ENCODE results near the gene MRTFB. TPM values are rescaled to one million over a fixed set of nuclear protein-coding genes. Genes with fewer than 3 reads are reported as not detected.
A peak's percentile ranks its signal among the peaks of the same experiment; 100 is the strongest.

MRTFB gene
- total RNA-seq, 1 donor from 2014 or later, result 83.1 TPM

DNA sequence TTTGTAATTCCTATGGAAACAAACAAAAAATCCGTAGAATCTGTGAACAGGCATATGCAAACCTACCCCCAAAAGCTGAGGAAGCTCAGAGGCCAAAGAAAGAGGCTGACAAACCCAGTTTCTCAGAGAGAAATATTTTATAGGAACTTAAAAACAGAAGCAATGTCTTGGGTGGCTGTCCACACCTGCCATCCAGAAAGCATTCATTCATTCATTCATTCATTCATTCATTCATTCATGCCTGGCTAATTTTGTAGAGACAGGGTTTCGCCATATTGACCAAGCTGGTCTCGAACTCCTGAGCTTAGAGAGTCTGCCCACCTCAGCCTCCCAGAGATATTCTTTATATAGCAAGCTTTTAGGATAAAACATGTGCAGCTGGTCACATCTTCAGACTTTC is 154.3 kb downstream of the MRTFB start:
- TF ChIP-seq, protein P1, sequence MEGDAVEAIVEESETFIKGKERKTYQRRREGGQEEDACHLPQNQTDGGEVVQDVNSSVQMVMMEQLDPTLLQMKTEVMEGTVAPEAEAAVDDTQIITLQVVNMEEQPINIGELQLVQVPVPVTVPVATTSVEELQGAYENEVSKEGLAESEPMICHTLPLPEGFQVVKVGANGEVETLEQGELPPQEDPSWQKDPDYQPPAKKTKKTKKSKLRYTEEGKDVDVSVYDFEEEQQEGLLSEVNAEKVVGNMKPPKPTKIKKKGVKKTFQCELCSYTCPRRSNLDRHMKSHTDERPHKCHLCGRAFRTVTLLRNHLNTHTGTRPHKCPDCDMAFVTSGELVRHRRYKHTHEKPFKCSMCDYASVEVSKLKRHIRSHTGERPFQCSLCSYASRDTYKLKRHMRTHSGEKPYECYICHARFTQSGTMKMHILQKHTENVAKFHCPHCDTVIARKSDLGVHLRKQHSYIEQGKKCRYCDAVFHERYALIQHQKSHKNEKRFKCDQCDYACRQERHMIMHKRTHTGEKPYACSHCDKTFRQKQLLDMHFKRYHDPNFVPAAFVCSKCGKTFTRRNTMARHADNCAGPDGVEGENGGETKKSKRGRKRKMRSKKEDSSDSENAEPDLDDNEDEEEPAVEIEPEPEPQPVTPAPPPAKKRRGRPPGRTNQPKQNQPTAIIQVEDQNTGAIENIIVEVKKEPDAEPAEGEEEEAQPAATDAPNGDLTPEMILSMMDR (IDR thresholded peaks at IDR 0.05; ENCODE audit: unreplicated experiment), result no peak
- H3K27me3 Mint-ChIP-seq, result no peaks in the 10 kb centered on the region
- H3K36me3 Mint-ChIP-seq (ENCODE audit: insufficient read depth), result peaks cover 55% of the 10 kb centered on the region

DNA sequence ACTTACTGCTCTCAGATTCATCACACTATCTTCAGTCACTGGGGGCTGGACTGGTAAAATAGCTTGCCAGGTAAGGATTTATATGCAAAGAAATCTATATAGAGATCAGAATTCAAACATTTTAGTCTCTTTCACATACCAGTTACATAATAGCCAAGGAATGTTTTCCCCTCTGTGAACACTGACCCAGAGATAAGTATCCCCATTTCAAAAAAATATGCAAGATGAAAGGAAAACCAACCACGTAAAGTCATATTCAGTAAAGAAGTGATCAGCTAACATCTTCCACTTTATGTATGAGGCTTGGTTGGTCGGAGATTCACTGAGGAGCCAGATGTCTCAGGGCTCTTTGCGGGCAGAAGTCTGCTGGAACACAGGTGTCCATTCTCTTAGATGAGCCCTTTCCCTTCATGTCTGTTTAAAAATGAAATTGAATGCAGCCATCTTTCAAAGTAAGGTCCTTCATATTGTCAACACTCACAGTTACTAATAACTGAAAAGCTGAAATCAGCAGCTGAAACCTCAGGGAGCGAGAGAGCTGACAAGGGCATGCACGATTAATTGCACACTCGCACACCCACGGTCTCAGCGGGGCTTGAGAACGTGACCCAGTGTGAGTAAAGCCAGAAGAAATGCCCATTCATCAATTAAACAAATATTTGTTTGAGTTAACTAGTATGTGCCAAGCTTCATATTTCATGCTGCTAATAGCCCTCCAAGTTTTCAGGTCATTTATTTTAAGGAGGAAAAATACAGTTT is 161.2 kb downstream of the MRTFB start:
- no peaks in the 10 kb centered on the region for H3K27me3 Mint-ChIP-seq
- peaks cover under 1% of the 10 kb centered on the region for H3K9me3 Mint-ChIP-seq (ENCODE audit: low read depth)

More for the DNA sequence above, 154.3 kb downstream of the MRTFB start:
- Mint-ChIP-seq H3K27ac (no peak overlapping the region), H3K9me3 (ENCODE audit: low read depth) (peaks cover 14% of the 10 kb centered on the region), H3K4me1 (ENCODE audit: low read depth) (peaks cover 1% of the 10 kb centered on the region), H3K4me3 (ENCODE audit: low read depth) (no peak overlapping the region)
- no peak for DNase-seq (ENCODE audit: low spot score, unreplicated experiment)

DNA sequence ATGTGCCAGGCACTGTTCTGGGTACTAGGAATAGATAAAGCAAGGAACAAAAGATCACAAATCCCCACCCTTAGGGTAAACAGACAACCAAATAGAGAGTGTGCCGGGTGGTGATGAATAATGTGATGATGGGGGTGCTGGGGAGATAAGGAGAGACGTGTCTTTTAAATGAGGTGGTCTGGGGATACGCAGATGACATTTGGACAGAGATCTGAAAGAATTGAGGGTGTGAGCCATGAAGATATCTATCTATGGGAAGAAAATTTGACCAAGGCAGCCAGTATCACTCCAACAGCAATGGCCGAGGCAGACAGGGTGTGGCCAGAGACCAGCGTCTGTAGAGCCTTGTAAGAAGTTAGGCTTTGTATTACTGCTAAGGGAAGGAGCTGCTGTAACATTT is 165.3 kb downstream of the MRTFB start:
- DNase-seq (ENCODE audit: low spot score, unreplicated experiment), result no peak
- TF ChIP-seq, protein P1 (IDR thresholded peaks at IDR 0.05; ENCODE audit: unreplicated experiment), result no peak
- H3K4me3 Mint-ChIP-seq (ENCODE audit: low read depth), result no peak overlapping the region
- H3K36me3 Mint-ChIP-seq (ENCODE audit: insufficient read depth), result peaks cover 23% of the 10 kb centered on the region
- peaks cover 13% of the 10 kb centered on the region for H3K4me1 Mint-ChIP-seq (ENCODE audit: low read depth)
- H3K27ac Mint-ChIP-seq, result no peak overlapping the region
- H3K9me3 Mint-ChIP-seq (ENCODE audit: low read depth), result no peaks in the 10 kb centered on the region
- no peaks in the 10 kb centered on the region for H3K27me3 Mint-ChIP-seq

More for the DNA sequence above, 161.2 kb downstream of the MRTFB start:
- DNase-seq (ENCODE audit: low spot score, unreplicated experiment), result peak; percentile 15
- TF ChIP-seq, protein P1 (IDR thresholded peaks at IDR 0.05; ENCODE audit: unreplicated experiment), result no peak
- H3K27ac Mint-ChIP-seq, result no peak overlapping the region
- peaks cover 26% of the 10 kb centered on the region for H3K36me3 Mint-ChIP-seq (ENCODE audit: insufficient read depth)
- peaks cover 3% of the 10 kb centered on the region for H3K4me1 Mint-ChIP-seq (ENCODE audit: low read depth)
- H3K4me3 Mint-ChIP-seq (ENCODE audit: low read depth), result no peak overlapping the region

DNA sequence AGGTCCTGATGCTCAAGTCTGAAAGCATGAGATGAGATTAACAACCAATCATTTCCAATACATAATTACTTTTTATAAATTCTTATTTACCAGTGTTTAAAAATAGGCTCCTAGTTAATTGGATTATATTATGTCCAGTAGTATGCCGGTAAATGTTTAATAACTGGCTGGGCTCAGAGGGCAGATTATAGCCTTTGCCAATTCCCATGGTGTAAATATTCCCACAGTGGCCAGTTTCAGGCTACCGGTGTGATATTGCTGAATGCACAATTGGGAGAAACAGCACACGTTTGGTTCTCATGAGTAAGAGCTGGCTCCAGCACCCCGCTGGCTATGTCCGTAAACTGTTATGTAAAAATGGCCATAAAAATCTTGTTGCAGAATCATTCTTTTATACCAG is 167.6 kb downstream of the MRTFB start:
- TF ChIP-seq, protein P1 (IDR thresholded peaks at IDR 0.05; ENCODE audit: unreplicated experiment), result no peak
- Mint-ChIP-seq H3K9me3 (ENCODE audit: low read depth) (no peaks in the 10 kb centered on the region), H3K36me3 (ENCODE audit: insufficient read depth) (peaks cover 28% of the 10 kb centered on the region), H3K27me3 (no peaks in the 10 kb centered on the region), H3K27ac (no peak overlapping the region), H3K4me1 (ENCODE audit: low read depth) (peaks cover 13% of the 10 kb centered on the region), H3K4me3 (ENCODE audit: low read depth) (no peak overlapping the region)
- no peak for DNase-seq (ENCODE audit: low spot score, unreplicated experiment)

DNA sequence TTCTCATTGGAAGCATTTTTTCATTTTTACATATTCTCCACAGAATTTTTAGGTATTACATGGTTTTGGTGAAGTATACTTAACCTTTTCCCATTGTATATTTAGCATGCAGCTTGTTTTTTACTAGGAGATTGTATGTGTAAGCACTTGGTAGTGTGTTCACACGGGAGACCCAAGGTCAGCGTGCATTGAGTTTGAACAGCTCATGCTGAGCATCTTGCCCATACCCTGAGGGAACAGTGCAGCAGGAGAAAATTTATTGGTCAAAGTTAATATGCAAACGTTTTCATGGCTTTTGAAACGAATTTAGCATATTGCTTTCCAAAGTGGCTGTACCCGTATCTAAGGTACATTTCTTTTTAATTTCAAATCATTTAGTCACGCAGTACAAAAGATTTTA is 168.7 kb downstream of the MRTFB start:
- Mint-ChIP-seq H3K4me3 (ENCODE audit: low read depth) (no peak overlapping the region), H3K9me3 (ENCODE audit: low read depth) (no peaks in the 10 kb centered on the region), H3K27me3 (no peaks in the 10 kb centered on the region), H3K4me1 (ENCODE audit: low read depth) (peaks cover 10% of the 10 kb centered on the region), H3K36me3 (ENCODE audit: insufficient read depth) (peaks cover 22% of the 10 kb centered on the region), H3K27ac (no peak overlapping the region)
- DNase-seq (ENCODE audit: low spot score, unreplicated experiment), result no peak
- TF ChIP-seq, protein P1 (IDR thresholded peaks at IDR 0.05; ENCODE audit: unreplicated experiment), result no peak
